Endothelial cell of umbilical vein (primary cell): ENCODE data around the gene STARD13. TPM values are rescaled to one million over a fixed set of nuclear protein-coding genes. Genes with fewer than 3 reads are reported as not detected.
A peak's percentile ranks its signal among the peaks of the same experiment; 100 is the strongest.

ENCODE experiments used
- BruUV-seq: library from RNA; stranded (reverse); fragments of 400-500 nt; replicated peaks from 2 replicates; lab custom pipeline; 2021; lab: Mats Ljungman, UMichigan
- CTCF ChIA-PET: fragments of 300-600, 350-600 bp; sonication (Branson Sonifier 250); formaldehyde crosslinking; loops from one replicate; lab custom pipeline; 2021; ENCODE audit warnings: antibody characterized with exemption, inconsistent platforms; lab: Charles Lee
- POLR2A ChIA-PET: fragments of 300-600, 350-600 bp; sonication (Branson Sonifier 250); formaldehyde crosslinking; loops from one replicate; lab custom pipeline; 2021; ENCODE audit warnings: antibody characterized with exemption, inconsistent platforms; lab: Charles Lee
- DNase-seq: peaks from one replicate; pipeline ENCODE4 v3.0.0-alpha.2; 2011; ENCODE audit warnings: low read depth, low spot score
- FAIRE-seq: peaks from 2 replicates; lab custom pipeline; 2011; peaks lifted over from hg19 to GRCh38; lab: Jason Lieb, UNC
- H2AFZ ChIP-seq: 2 replicates; pipeline ENCODE4 v1.6.0; 2012; ENCODE audit warnings: low read depth, low read length, control low read depth, inconsistent platforms
- H3K27ac ChIP-seq: 2 replicates; pipeline ENCODE4 v1.5.1; 2011; ENCODE audit warnings: low read depth, mild to moderate bottlenecking, control low read depth, low read length, moderate library complexity; ENCODE audit not compliant: insufficient read depth
- H3K27me3 ChIP-seq, 2 experiments: 2 replicates each; pipeline versions ENCODE4 v1.6.0 to v1.6.1; 2011; ENCODE audit warnings: low read length in 2 of 2, mixed read lengths in 1 of 2; ENCODE audit not compliant: control insufficient read depth in 2 of 2, insufficient read depth in 2 of 2
- H3K36me3 ChIP-seq, 2 experiments: 2 replicates in 1 of 2; 3 replicates in 1 of 2; pipeline ENCODE4 v1.5.1; 2011; ENCODE audit warnings: low read length in 2 of 2, mild to moderate bottlenecking in 1 of 2, moderate library complexity in 1 of 2; ENCODE audit not compliant: control insufficient read depth in 2 of 2, insufficient read depth in 2 of 2; ENCODE audit errors: extremely low read depth in 1 of 2
- H3K4me1 ChIP-seq: 3 replicates; pipeline ENCODE4 v1.5.1; 2011; ENCODE audit warnings: mild to moderate bottlenecking, low read length; ENCODE audit not compliant: control insufficient read depth, insufficient read depth; ENCODE audit errors: extremely low read depth
- H3K4me2 ChIP-seq: 2 replicates; pipeline ENCODE4 v1.6.1; 2011; ENCODE audit warnings: low read length, control low read depth, mixed read lengths; ENCODE audit not compliant: insufficient read depth
- H3K4me3 ChIP-seq, 3 experiments: fragments of 200-600 bp in 1 of 3; sonication (generic), shearing (Covaris generic) in 1 of 3; replicated peaks in 1 of 3; 2 replicates each; pipeline ENCODE4 v1.5.1; 2011 to 2016; ENCODE audit warnings: control low read depth in 3 of 3, low read length in 3 of 3, mild to moderate bottlenecking in 2 of 3, inconsistent platforms in 1 of 3, low read depth in 1 of 3, moderate library complexity in 1 of 3; ENCODE audit not compliant: insufficient read depth in 1 of 3
- H3K79me2 ChIP-seq: 2 replicates; pipeline ENCODE4 v1.6.0; 2012; ENCODE audit warnings: low read length, inconsistent platforms; ENCODE audit not compliant: control insufficient read depth, insufficient read depth
- H3K9ac ChIP-seq: replicated peaks from 2 replicates; pipeline ENCODE3; 2011; ENCODE audit warnings: low read length, control low read depth; ENCODE audit not compliant: insufficient read depth; ENCODE audit errors: extremely low read depth
- H3K9me1 ChIP-seq: replicated peaks from 3 replicates; pipeline ENCODE4 v1.6.0; 2011; ENCODE audit warnings: mild to moderate bottlenecking, low read length; ENCODE audit not compliant: control insufficient read depth, insufficient read depth; ENCODE audit errors: extremely low read depth
- H3K9me3 ChIP-seq: replicated peaks from 2 replicates; pipeline ENCODE4 v1.5.1; 2012; ENCODE audit warnings: low read length, inconsistent platforms; ENCODE audit not compliant: control insufficient read depth, insufficient read depth
- H4K20me1 ChIP-seq: replicated peaks from 2 replicates; pipeline ENCODE3; 2011; ENCODE audit warnings: mild to moderate bottlenecking, low read length; ENCODE audit not compliant: control insufficient read depth, insufficient read depth; ENCODE audit errors: extremely low read depth
- EZH2 ChIP-seq: IDR thresholded peaks from 2 replicates; pipeline ENCODE4 v1.6.1; 2012; ENCODE audit warnings: borderline replicate concordance, low read depth, mild to moderate bottlenecking, moderate library complexity, low read length, inconsistent platforms; ENCODE audit not compliant: severe bottlenecking
- FOS ChIP-seq: IDR thresholded peaks from 2 replicates; pipeline ENCODE4 v1.6.1; 2011; ENCODE audit warnings: mild to moderate bottlenecking, low read length, moderate library complexity, borderline replicate concordance; ENCODE audit not compliant: insufficient read depth
- GATA2 ChIP-seq: IDR thresholded peaks from 2 replicates; pipeline ENCODE4 v1.7.0; 2011; ENCODE audit warnings: low read depth, mild to moderate bottlenecking, moderate library complexity, mixed read lengths, low read length; ENCODE audit not compliant: insufficient read length, insufficient read depth
- JUN ChIP-seq: IDR thresholded peaks from 2 replicates; pipeline ENCODE4 v1.6.1; 2011; ENCODE audit warnings: borderline replicate concordance, low read depth; ENCODE audit not compliant: insufficient read length, insufficient read depth
- MYC ChIP-seq: IDR thresholded peaks from one replicate; pipeline ENCODE4 v1.6.1; 2011; ENCODE audit warnings: mild to moderate bottlenecking, low read depth, low read length
- POLR2A ChIP-seq: IDR thresholded peaks from 2 replicates; pipeline ENCODE4 v1.6.1; 2012; ENCODE audit warnings: low read depth, mild to moderate bottlenecking, control low read depth, low read length
- POLR2AphosphoS5 ChIP-seq: IDR thresholded peaks from 2 replicates; pipeline ENCODE4 v1.6.1; 2012; ENCODE audit warnings: low read depth, mild to moderate bottlenecking, control low read depth, low read length, moderate library complexity; ENCODE audit not compliant: insufficient read depth
- dilution Hi-C: fragments of 300-500 bp; cut with MboI; formaldehyde crosslinking; loops from one replicate; pipeline ENCODE4 v1.15.0; 2019; ENCODE audit warnings: low sequenced_read_pairs; ENCODE audit not compliant: extremely low pct_ligation_motif_present
- intact Hi-C: fragments of 100-400 bp; cut with micrococcal nuclease; formaldehyde crosslinking; loops from one replicate; pipeline ENCODE4 v1.10.0; 2022
- polyA plus RNA-seq, 4 experiments: library from polyadenylated mRNA; depleted of rRNA in 3 of 4; stranded (reverse) in 3 of 4; unstranded in 1 of 4; fragments of >200 nt; gene quantifications; 2 replicates each; pipeline versions ENCODE4 v1.2.1 to v1.2.3, GENCODE V29; 2011 to 2012; ENCODE audit warnings: missing spikeins in 1 of 4
- total RNA-seq: library from RNA; stranded (reverse); gene quantifications from 2 replicates; pipeline ENCODE4 v1.2.3, GENCODE V29; 2021
- TF ChIP-seq, protein P1 (sequence below): IDR thresholded peaks from 2 replicates; pipeline ENCODE4 v1.6.1; 2011; ENCODE audit not compliant: insufficient read depth, insufficient read length
- TF ChIP-seq, protein P2 (sequence below), 2 donors: IDR thresholded peaks; 1 replicate in 1 of 2; 2 replicates in 1 of 2; pipeline ENCODE4 v1.5.1; 2011; ENCODE audit warnings: low read length in 2 of 2, mild to moderate bottlenecking in 2 of 2, moderate library complexity in 2 of 2, control low read depth in 1 of 2, inconsistent platforms in 1 of 2, low read depth in 1 of 2; ENCODE audit not compliant: insufficient read depth in 1 of 2; ENCODE audit errors: extremely low read depth in 1 of 2

STARD13 gene
- total and polyA plus RNA-seq, 2 donors (not counting 3 experiments of a cell fraction or from before 2014, with no cell fraction given) = 11.0 to 47.7 TPM

DNA sequence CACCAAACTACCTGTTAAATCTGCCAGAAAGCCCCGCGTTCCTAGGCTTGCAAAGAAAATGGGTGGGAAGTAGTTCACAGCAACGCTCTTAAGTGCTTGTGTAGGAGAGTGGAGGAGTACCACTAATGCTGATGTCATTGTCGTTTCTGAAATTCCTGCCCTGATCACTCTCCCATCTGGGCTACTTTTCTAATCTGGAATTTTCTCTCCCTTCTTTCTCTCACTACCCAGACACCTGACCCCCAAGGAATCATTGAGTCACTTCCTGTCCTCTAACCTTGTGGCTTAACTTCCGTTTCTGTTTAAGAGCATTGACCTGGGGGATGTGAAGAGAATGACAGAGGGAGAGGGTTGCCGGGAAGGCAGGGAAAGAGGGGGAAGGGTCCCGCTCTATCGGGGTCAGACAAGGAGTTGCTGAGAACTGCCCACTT lies 98.7 kb downstream of the STARD13 start:
- Histone ChIP-seq H3K4me3 (no peak overlapping the region), H3K9me3 (no peaks in the 10 kb centered on the region), H3K9me1 (no peaks in the 10 kb centered on the region), H2AFZ (no peak overlapping the region), H3K79me2 (peaks cover 71% of the 10 kb centered on the region), H3K36me3 (no peaks in the 10 kb centered on the region), H3K27ac (peak overlapping the region; percentile 84), H3K27me3 (no peaks in the 10 kb centered on the region), H3K9ac (peak overlapping the region; percentile 80), H3K4me2 (peak overlapping the region; percentile 84), H3K4me1 (peaks cover 44% of the 10 kb centered on the region), H4K20me1 (no peaks in the 10 kb centered on the region)
- POLR2A ChIA-PET = no interaction called here
- CTCF ChIA-PET = interaction anchor here (1.5 kb wide), 1 partner anchor 33 kb away, joined by 3 read pairs; no protein-coding TSS in a partner anchor
- DNase-seq = peak; percentile 89
- peak; percentile 73 for FAIRE-seq
- no TSS peak for BruUV-seq
- intact Hi-C loops = loop anchor here (1.0 to 10.0 kb wide), 9 partner anchors 8 to 602 kb away; partner anchors contain the start of gene PDS5B
- peak; percentile 84 for TF ChIP-seq JUN
- TF ChIP-seq MYC = no peak
- TF ChIP-seq, protein P1, sequence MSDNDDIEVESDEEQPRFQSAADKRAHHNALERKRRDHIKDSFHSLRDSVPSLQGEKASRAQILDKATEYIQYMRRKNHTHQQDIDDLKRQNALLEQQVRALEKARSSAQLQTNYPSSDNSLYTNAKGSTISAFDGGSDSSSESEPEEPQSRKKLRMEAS = no peak
- no peak for TF ChIP-seq POLR2A
- TF ChIP-seq POLR2AphosphoS5 = peak; percentile 88
- TF ChIP-seq, protein P2, sequence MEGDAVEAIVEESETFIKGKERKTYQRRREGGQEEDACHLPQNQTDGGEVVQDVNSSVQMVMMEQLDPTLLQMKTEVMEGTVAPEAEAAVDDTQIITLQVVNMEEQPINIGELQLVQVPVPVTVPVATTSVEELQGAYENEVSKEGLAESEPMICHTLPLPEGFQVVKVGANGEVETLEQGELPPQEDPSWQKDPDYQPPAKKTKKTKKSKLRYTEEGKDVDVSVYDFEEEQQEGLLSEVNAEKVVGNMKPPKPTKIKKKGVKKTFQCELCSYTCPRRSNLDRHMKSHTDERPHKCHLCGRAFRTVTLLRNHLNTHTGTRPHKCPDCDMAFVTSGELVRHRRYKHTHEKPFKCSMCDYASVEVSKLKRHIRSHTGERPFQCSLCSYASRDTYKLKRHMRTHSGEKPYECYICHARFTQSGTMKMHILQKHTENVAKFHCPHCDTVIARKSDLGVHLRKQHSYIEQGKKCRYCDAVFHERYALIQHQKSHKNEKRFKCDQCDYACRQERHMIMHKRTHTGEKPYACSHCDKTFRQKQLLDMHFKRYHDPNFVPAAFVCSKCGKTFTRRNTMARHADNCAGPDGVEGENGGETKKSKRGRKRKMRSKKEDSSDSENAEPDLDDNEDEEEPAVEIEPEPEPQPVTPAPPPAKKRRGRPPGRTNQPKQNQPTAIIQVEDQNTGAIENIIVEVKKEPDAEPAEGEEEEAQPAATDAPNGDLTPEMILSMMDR (IDR thresholded peaks at IDR 0.05; ENCODE audit: extremely low read depth in 1 of 2, insufficient read depth in 1 of 2, low read depth in 1 of 2, low read length in 2 of 2) = no peak
- TF ChIP-seq EZH2 = no peak
- TF ChIP-seq FOS = peak; percentile 57
- TF ChIP-seq GATA2 = peak; percentile 59
- dilution Hi-C loops = no loop called here
